ENCODE measurements around the gene AVPR2. TPM values are rescaled to one million over a fixed set of nuclear protein-coding genes. Genes with fewer than 3 reads are reported as not detected.

The AVPR2 gene
- total RNA-seq, 1 donor from 2014 or later, result not detected

GRCh38 chrX:153867671-153868070 is 36.8 kb upstream of the AVPR2 start:
- TF ChIP-seq CTCF (IDR thresholded peaks at IDR 0.05; ENCODE audit: partially characterized antibody, unreplicated experiment), result no peak
- Mint-ChIP-seq H3K4me3 (ENCODE audit: unreplicated experiment) (no peak overlapping the region), H3K36me3 (ENCODE audit: unreplicated experiment) (no peaks in the 10 kb centered on the region), H3K4me1 (ENCODE audit: low read depth, unreplicated experiment) (peaks cover 9% of the 10 kb centered on the region), H3K9me3 (ENCODE audit: unreplicated experiment) (peaks cover 4% of the 10 kb centered on the region), H3K27me3 (ENCODE audit: unreplicated experiment) (peaks cover 13% of the 10 kb centered on the region), H3K27ac (ENCODE audit: unreplicated experiment) (no peak overlapping the region)
- DNase-seq, result no peak

- DNase-seq, result no peak
- no peak overlapping the region for H3K4me3 Mint-ChIP-seq (ENCODE audit: unreplicated experiment)
- H3K27ac Mint-ChIP-seq (ENCODE audit: unreplicated experiment), result no peak overlapping the region
- H3K36me3 Mint-ChIP-seq (ENCODE audit: unreplicated experiment), result no peaks in the 10 kb centered on the region
- peaks cover 4% of the 10 kb centered on the region for H3K9me3 Mint-ChIP-seq (ENCODE audit: unreplicated experiment)
- peaks cover 19% of the 10 kb centered on the region for H3K27me3 Mint-ChIP-seq (ENCODE audit: unreplicated experiment)
- peaks cover 11% of the 10 kb centered on the region for H3K4me1 Mint-ChIP-seq (ENCODE audit: low read depth, unreplicated experiment)
- TF ChIP-seq CTCF (IDR thresholded peaks at IDR 0.05; ENCODE audit: partially characterized antibody, unreplicated experiment), result no peak
These were observed 35.6 kb upstream of the AVPR2 start for GRCh38 chrX:153868576-153869472.

GRCh38 chrX:153869473-153870287 is 34.8 kb upstream of the AVPR2 start:
- peaks cover 10% of the 10 kb centered on the region for H3K9me3 Mint-ChIP-seq (ENCODE audit: unreplicated experiment)
- no peak for DNase-seq
- peaks cover under 1% of the 10 kb centered on the region for H3K36me3 Mint-ChIP-seq (ENCODE audit: unreplicated experiment)

GRCh38 chrX:153870288-153870690 is 34.2 kb upstream of the AVPR2 start:
- Mint-ChIP-seq H3K4me1 (ENCODE audit: low read depth, unreplicated experiment) (peaks cover 16% of the 10 kb centered on the region), H3K4me3 (ENCODE audit: unreplicated experiment) (no peak overlapping the region), H3K36me3 (ENCODE audit: unreplicated experiment) (peaks cover 4% of the 10 kb centered on the region), H3K27ac (ENCODE audit: unreplicated experiment) (no peak overlapping the region), H3K9me3 (ENCODE audit: unreplicated experiment) (peaks cover 14% of the 10 kb centered on the region), H3K27me3 (ENCODE audit: unreplicated experiment) (peaks cover 20% of the 10 kb centered on the region)
- no peak for DNase-seq
- no peak for TF ChIP-seq CTCF (IDR thresholded peaks at IDR 0.05; ENCODE audit: partially characterized antibody, unreplicated experiment)

More at GRCh38 chrX:153869473-153870287, 34.8 kb upstream of the AVPR2 start:
- H3K27me3 Mint-ChIP-seq (ENCODE audit: unreplicated experiment), result peaks cover 17% of the 10 kb centered on the region
- H3K4me3 Mint-ChIP-seq (ENCODE audit: unreplicated experiment), result no peak overlapping the region
- TF ChIP-seq CTCF (IDR thresholded peaks at IDR 0.05; ENCODE audit: partially characterized antibody, unreplicated experiment), result no peak
- peaks cover 11% of the 10 kb centered on the region for H3K4me1 Mint-ChIP-seq (ENCODE audit: low read depth, unreplicated experiment)
- H3K27ac Mint-ChIP-seq (ENCODE audit: unreplicated experiment), result no peak overlapping the region

Measured in glutamatergic neuron (in vitro differentiated cells).